Globus pallidus (tissue), 1 donor: ENCODE data around the gene NLK.
"Not testable (repeated sequence)": the region's sequence is repeated elsewhere in the genome, so short reads cannot be mapped to it uniquely, and the experiment has no call there.

Source experiments
- DNase-seq: peaks from one replicate; pipeline ENCODE4 v3.0.0-alpha.2; 2015; ENCODE audit warnings: low spot score

NLK gene

GRCh38 chr17:28072936-28073533 is 30.6 kb downstream of the NLK start:
- DNase-seq: no peak

GRCh38 chr17:28074010-28074409 is 31.5 kb downstream of the NLK start:
- no peak for DNase-seq

GRCh38 chr17:28076144-28076543 is 33.7 kb downstream of the NLK start:
- DNase-seq: no peak

- DNase-seq: not testable (repeated sequence)
Observed at GRCh38 chr17:28077140-28077539, 34.7 kb downstream of the NLK start.

GRCh38 chr17:28078341-28079229 is 36.1 kb downstream of the NLK start:
- DNase-seq: no peak

- DNase-seq: no peak
Observed at GRCh38 chr17:28081467-28081866, 39.0 kb downstream of the NLK start.

GRCh38 chr17:28085766-28086165 is 43.3 kb downstream of the NLK start:
- no peak for DNase-seq

- DNase-seq: no peak
Observed at GRCh38 chr17:28086519-28086918, 44.0 kb downstream of the NLK start.

GRCh38 chr17:28087743-28088142 is 45.3 kb downstream of the NLK start:
- no peak for DNase-seq

GRCh38 chr17:28090551-28090950 is 48.1 kb downstream of the NLK start:
- DNase-seq: no peak

GRCh38 chr17:28092088-28092487 is 49.6 kb downstream of the NLK start:
- DNase-seq: no peak

- no peak for DNase-seq
Observed at GRCh38 chr17:28093999-28094716, 51.7 kb downstream of the NLK start.

GRCh38 chr17:28096756-28097155 is 54.3 kb downstream of the NLK start:
- DNase-seq: no peak

GRCh38 chr17:28097254-28097653 is 54.8 kb downstream of the NLK start:
- no peak for DNase-seq

- DNase-seq: no peak
Observed at GRCh38 chr17:28097901-28098300, 55.4 kb downstream of the NLK start.

GRCh38 chr17:28098591-28098990 is 56.1 kb downstream of the NLK start:
- DNase-seq: not testable (repeated sequence)

- no peak for DNase-seq
Observed at GRCh38 chr17:28100251-28100650, 57.8 kb downstream of the NLK start.

GRCh38 chr17:28100936-28101335 is 58.5 kb downstream of the NLK start:
- DNase-seq: no peak

GRCh38 chr17:28101919-28102318 is 59.4 kb downstream of the NLK start:
- DNase-seq: no peak

- no peak for DNase-seq
Observed at GRCh38 chr17:28105501-28105900, 63.0 kb downstream of the NLK start.

- no peak for DNase-seq
Observed at GRCh38 chr17:28110184-28110583, 67.7 kb downstream of the NLK start.

GRCh38 chr17:28112181-28112580 is 69.7 kb downstream of the NLK start:
- DNase-seq: no peak

- no peak for DNase-seq
Observed at GRCh38 chr17:28112606-28113005, 70.1 kb downstream of the NLK start.
